Activated CD4-positive, alpha-beta T cell treated with anti-CD3 and anti-CD28 coated beads, Interleukin-2, amount 50 U/mL, for 4 hours (primary cell): ENCODE results near the gene DNAH2.

Experiments used
- DNase-seq, 2 experiments: peaks; one replicate each; pipeline ENCODE4 v3.0.0-alpha.2; 2020

The DNAH2 gene

GRCh38 chr17:7732981-7733539 lies 15.5 kb downstream of the DNAH2 start:
- no peak for DNase-seq

- no peak for DNase-seq
Observed at GRCh38 chr17:7737601-7738000, 20.1 kb downstream of the DNAH2 start.

- DNase-seq = no peak
Observed at GRCh38 chr17:7739746-7740145, 22.2 kb downstream of the DNAH2 start.

GRCh38 chr17:7740481-7741001 lies 23.0 kb downstream of the DNAH2 start:
- DNase-seq = no peak

- DNase-seq = no peak
Observed at GRCh38 chr17:7742729-7743128, 25.2 kb downstream of the DNAH2 start.

- no peak for DNase-seq
Observed at GRCh38 chr17:7744416-7744815, 26.9 kb downstream of the DNAH2 start.

- no peak for DNase-seq
Observed at GRCh38 chr17:7745748-7746470, 28.4 kb downstream of the DNAH2 start.

GRCh38 chr17:7747635-7748071 lies 30.1 kb downstream of the DNAH2 start:
- no peak for DNase-seq

GRCh38 chr17:7748076-7748775 lies 30.7 kb downstream of the DNAH2 start:
- DNase-seq = no peak

GRCh38 chr17:7750321-7750821 lies 32.8 kb downstream of the DNAH2 start:
- no peak for DNase-seq

GRCh38 chr17:7754656-7755055 lies 37.1 kb downstream of the DNAH2 start:
- DNase-seq = no peak

GRCh38 chr17:7755095-7755890 lies 37.7 kb downstream of the DNAH2 start:
- DNase-seq = no peak

GRCh38 chr17:7756968-7757367 lies 39.4 kb downstream of the DNAH2 start:
- DNase-seq = no peak

GRCh38 chr17:7763919-7764318 lies 46.4 kb downstream of the DNAH2 start:
- no peak for DNase-seq

- no peak for DNase-seq
Observed at GRCh38 chr17:7767004-7767403, 49.5 kb downstream of the DNAH2 start.

- no peak for DNase-seq
Observed at GRCh38 chr17:7767405-7768021, 50.0 kb downstream of the DNAH2 start.

GRCh38 chr17:7769854-7770253 lies 52.3 kb downstream of the DNAH2 start:
- no peak for DNase-seq

- DNase-seq = no peak
Observed at GRCh38 chr17:7774055-7774521, 56.5 kb downstream of the DNAH2 start.

- no peak for DNase-seq
Observed at GRCh38 chr17:7775051-7775450, 57.5 kb downstream of the DNAH2 start.

- no peak for DNase-seq
Observed at GRCh38 chr17:7777017-7777416, 59.5 kb downstream of the DNAH2 start.

- DNase-seq = no peak
Observed at GRCh38 chr17:7780736-7781135, 63.2 kb downstream of the DNAH2 start.

- DNase-seq = no peak
Observed at GRCh38 chr17:7781429-7781828, 63.9 kb downstream of the DNAH2 start.
